Astrocyte of the cerebellum (primary cell): Measurements from ENCODE around the gene THPO.

Experiments used
- DNase-seq: peaks from one replicate; pipeline ENCODE4 v3.0.0-alpha.2; 2011; ENCODE audit warnings: low read depth
- H3K4me3 ChIP-seq: 2 replicates; pipeline ENCODE4 v1.5.1; 2011; ENCODE audit warnings: mild to moderate bottlenecking, low read depth, low read length, moderate library complexity
- in situ Hi-C: cut with HindIII; loops from 2 replicates; pipeline ENCODE4 v1.10.0; 2017; ENCODE audit warnings: low sequenced_read_pairs
- TF ChIP-seq, protein P1 (sequence below): IDR thresholded peaks from 2 replicates; pipeline ENCODE4 v1.5.1; 2012; ENCODE audit warnings: low read length, low read depth, moderate library complexity, mild to moderate bottlenecking; ENCODE audit errors: missing control alignments

THPO gene

DNA sequence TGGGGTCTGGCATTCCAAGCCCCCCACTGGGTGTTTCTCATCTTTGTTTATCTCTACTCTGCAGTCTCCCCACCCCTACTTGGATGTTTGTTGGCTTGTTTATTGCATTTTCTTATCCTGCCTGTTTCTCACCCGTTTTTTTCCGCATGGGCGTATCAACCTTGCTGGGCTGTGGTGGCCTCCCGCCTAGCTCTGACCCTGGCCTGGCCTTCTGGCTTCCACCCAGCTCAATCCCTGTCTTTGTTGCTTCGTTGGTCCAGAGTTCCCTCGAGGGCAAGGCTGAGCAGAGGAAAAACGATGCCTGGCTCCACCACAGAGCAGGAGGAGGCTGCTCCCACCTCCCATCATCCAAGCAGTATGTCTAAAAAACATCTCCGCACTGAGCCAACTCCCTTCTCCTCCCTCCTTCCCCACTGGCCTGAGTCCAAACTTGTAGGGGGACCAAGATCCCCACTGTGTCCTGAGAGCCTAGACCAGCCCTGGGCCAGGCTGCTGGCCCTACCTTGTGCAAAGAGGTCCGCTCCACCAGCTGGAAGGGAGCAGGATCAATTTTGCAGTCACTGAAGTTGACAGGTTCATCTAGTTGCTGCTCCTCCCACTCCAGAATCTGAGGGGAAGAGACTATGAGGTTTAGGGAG, 26.4 kb downstream of the THPO start:
- H3K4me3 ChIP-seq: no peak overlapping the region
- TF ChIP-seq, protein P1, sequence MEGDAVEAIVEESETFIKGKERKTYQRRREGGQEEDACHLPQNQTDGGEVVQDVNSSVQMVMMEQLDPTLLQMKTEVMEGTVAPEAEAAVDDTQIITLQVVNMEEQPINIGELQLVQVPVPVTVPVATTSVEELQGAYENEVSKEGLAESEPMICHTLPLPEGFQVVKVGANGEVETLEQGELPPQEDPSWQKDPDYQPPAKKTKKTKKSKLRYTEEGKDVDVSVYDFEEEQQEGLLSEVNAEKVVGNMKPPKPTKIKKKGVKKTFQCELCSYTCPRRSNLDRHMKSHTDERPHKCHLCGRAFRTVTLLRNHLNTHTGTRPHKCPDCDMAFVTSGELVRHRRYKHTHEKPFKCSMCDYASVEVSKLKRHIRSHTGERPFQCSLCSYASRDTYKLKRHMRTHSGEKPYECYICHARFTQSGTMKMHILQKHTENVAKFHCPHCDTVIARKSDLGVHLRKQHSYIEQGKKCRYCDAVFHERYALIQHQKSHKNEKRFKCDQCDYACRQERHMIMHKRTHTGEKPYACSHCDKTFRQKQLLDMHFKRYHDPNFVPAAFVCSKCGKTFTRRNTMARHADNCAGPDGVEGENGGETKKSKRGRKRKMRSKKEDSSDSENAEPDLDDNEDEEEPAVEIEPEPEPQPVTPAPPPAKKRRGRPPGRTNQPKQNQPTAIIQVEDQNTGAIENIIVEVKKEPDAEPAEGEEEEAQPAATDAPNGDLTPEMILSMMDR: no peak
- in situ Hi-C loops: no loop called here
- no peak for DNase-seq

- H3K4me3 ChIP-seq: no peak overlapping the region
- TF ChIP-seq, protein P1: no peak
- no peak for DNase-seq
- in situ Hi-C loops: no loop called here
Measured at GRCh38 chr3:184350618-184351017, 27.4 kb downstream of the THPO start.

GRCh38 chr3:184349563-184350470, 28.2 kb downstream of the THPO start:
- DNase-seq: no peak
- no peak overlapping the region for H3K4me3 ChIP-seq
- in situ Hi-C loops: no loop called here
- TF ChIP-seq, protein P1: no peak

DNA sequence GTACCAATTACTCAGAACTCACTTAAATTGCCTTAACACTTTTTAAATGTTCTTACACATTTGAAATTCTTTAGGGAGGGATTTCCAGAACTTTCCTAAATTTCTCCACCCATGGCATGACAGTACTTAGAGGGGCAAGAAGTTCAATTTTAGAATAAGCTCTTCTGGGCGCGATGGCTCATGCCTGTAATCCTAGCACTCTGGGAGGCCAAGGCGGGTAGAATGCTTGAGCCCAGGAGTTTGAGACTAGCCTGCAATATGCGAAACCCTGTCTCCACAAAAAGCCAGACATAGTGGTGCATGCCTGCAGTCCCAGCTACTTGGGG, 30.0 kb downstream of the THPO start:
- DNase-seq: no peak
- in situ Hi-C loops: no loop called here
- H3K4me3 ChIP-seq: no peak overlapping the region
- TF ChIP-seq, protein P1: no peak

GRCh38 chr3:184347321-184348056, 30.5 kb downstream of the THPO start:
- H3K4me3 ChIP-seq: no peak overlapping the region
- in situ Hi-C loops: no loop called here
- TF ChIP-seq, protein P1: no peak
- no peak for DNase-seq

- TF ChIP-seq, protein P1: no peak
- DNase-seq: no peak
- in situ Hi-C loops: no loop called here
- no peak overlapping the region for H3K4me3 ChIP-seq
Measured at GRCh38 chr3:184346480-184347190, 31.4 kb downstream of the THPO start.
